Measurements from ENCODE around the gene LPP.

The LPP gene

GRCh38 chr3:188510366-188510765 is 356.4 kb downstream of the LPP start:
- TF ChIP-seq CTCF (IDR thresholded peaks at IDR 0.05) = no peak
- TF ChIP-seq ZFX (IDR thresholded peaks at IDR 0.05; ENCODE audit: borderline replicate concordance) = no peak
- H3K27ac ChIP-seq = no peak overlapping the region

GRCh38 chr3:188513662-188514328 is 359.8 kb downstream of the LPP start:
- TF ChIP-seq CTCF (IDR thresholded peaks at IDR 0.05) = no peak
- TF ChIP-seq ZFX (IDR thresholded peaks at IDR 0.05; ENCODE audit: borderline replicate concordance) = no peak
- no peak overlapping the region for H3K27ac ChIP-seq

- TF ChIP-seq CTCF (IDR thresholded peaks at IDR 0.05) (no peak), ZFX (IDR thresholded peaks at IDR 0.05; ENCODE audit: borderline replicate concordance) (no peak)
- H3K27ac ChIP-seq = no peak overlapping the region
These were observed 362.6 kb downstream of the LPP start for GRCh38 chr3:188516515-188516914.

GRCh38 chr3:188518416-188518815 is 364.5 kb downstream of the LPP start:
- no peak overlapping the region for H3K27ac ChIP-seq
- no peak for TF ChIP-seq ZFX (IDR thresholded peaks at IDR 0.05; ENCODE audit: borderline replicate concordance)
- TF ChIP-seq CTCF (IDR thresholded peaks at IDR 0.05) = no peak

- TF ChIP-seq ZFX (IDR thresholded peaks at IDR 0.05; ENCODE audit: borderline replicate concordance) (no peak), CTCF (IDR thresholded peaks at IDR 0.05) (no peak)
These were observed 365.0 kb downstream of the LPP start for GRCh38 chr3:188518835-188519452.

GRCh38 chr3:188520466-188520865 is 366.5 kb downstream of the LPP start:
- no peak overlapping the region for H3K27ac ChIP-seq
- no peak for TF ChIP-seq ZFX (IDR thresholded peaks at IDR 0.05; ENCODE audit: borderline replicate concordance)
- no peak for TF ChIP-seq CTCF (IDR thresholded peaks at IDR 0.05)

More at GRCh38 chr3:188518835-188519452, 365.0 kb downstream of the LPP start:
- H3K27ac ChIP-seq = no peak overlapping the region

GRCh38 chr3:188522115-188522514 is 368.2 kb downstream of the LPP start:
- no peak for TF ChIP-seq ZFX (IDR thresholded peaks at IDR 0.05; ENCODE audit: borderline replicate concordance)
- TF ChIP-seq CTCF (IDR thresholded peaks at IDR 0.05) = no peak

More at GRCh38 chr3:188522115-188522514, 368.2 kb downstream of the LPP start:
- no peak overlapping the region for H3K27ac ChIP-seq

Data from 22Rv1 (cell line).